Astrocyte (in vitro differentiated cells and primary cell): ENCODE results near the gene FCMR.

ENCODE experiments used
- CTCF ChIP-seq: IDR thresholded peaks from 2 replicates; pipeline ENCODE4 v1.5.1; 2011; ENCODE audit warnings: low read depth, mild to moderate bottlenecking, inconsistent platforms, low read length, moderate library complexity; ENCODE audit not compliant: insufficient read depth
- EZH2 ChIP-seq: IDR thresholded peaks from 2 replicates; pipeline ENCODE4 v1.6.1; 2012; ENCODE audit warnings: mild to moderate bottlenecking, low read length, inconsistent platforms; ENCODE audit not compliant: insufficient read depth

GRCh38 chr1:206901944-206902343, 19.8 kb downstream of the FCMR start:
- TF ChIP-seq CTCF (no peak), EZH2 (no peak)
